Adrenal gland (tissue), 5 donors: ENCODE results near the gene MPEG1.

ENCODE experiments used
- POLR2A ChIP-seq, 2 donors: fragments of 450-650 bp; IDR thresholded peaks; one replicate each; pipeline ENCODE4 v1.6.1; 2017; ENCODE audit warnings: antibody characterized with exemption in 2 of 2, mild to moderate bottlenecking in 2 of 2, moderate library complexity in 1 of 2
- TF ChIP-seq, protein P1 (sequence below), 6 experiments: fragments of 450-650 bp in 4 of 6; fragments of 200-600 bp in 2 of 6; sonication (generic) in 1 of 6; IDR thresholded peaks; 1 replicate in 5 of 6; 2 replicates in 1 of 6; pipeline versions ENCODE4 v1.5.1 to v1.8.0; 2016 to 2021; ENCODE audit warnings: antibody characterized with exemption in 6 of 6, mild to moderate bottlenecking in 2 of 6, moderate library complexity in 1 of 6
- donor health status: DM: no; HTN: no; CAD: no.

DNA sequence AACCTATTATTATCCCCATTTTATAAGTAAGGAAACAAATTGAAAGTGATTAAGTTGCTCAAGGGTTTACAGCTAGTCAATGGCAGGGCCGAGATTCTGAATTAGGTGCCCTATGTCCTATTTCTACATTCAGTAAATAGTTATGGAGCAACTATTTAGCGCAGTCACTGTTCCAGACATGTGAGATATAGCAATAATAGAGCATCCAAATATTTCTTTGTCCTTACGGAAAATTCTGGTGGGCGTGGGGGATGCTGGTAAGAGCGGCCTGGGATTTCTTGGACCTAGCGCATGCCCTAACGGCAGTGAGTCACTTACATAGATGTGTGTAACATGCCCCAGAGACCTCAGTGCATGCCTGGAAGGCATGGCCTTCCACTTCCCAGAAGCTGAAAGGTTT, 36.4 kb downstream of the MPEG1 start:
- no peak for TF ChIP-seq POLR2A (IDR thresholded peaks at IDR 0.05)
- TF ChIP-seq, protein P1, sequence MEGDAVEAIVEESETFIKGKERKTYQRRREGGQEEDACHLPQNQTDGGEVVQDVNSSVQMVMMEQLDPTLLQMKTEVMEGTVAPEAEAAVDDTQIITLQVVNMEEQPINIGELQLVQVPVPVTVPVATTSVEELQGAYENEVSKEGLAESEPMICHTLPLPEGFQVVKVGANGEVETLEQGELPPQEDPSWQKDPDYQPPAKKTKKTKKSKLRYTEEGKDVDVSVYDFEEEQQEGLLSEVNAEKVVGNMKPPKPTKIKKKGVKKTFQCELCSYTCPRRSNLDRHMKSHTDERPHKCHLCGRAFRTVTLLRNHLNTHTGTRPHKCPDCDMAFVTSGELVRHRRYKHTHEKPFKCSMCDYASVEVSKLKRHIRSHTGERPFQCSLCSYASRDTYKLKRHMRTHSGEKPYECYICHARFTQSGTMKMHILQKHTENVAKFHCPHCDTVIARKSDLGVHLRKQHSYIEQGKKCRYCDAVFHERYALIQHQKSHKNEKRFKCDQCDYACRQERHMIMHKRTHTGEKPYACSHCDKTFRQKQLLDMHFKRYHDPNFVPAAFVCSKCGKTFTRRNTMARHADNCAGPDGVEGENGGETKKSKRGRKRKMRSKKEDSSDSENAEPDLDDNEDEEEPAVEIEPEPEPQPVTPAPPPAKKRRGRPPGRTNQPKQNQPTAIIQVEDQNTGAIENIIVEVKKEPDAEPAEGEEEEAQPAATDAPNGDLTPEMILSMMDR (IDR thresholded peaks at IDR 0.05) = no peak
